MCF 10A (cell line): ENCODE data around the gene CEP131. TPM values are rescaled to one million over a fixed set of nuclear protein-coding genes. Genes with fewer than 3 reads are reported as not detected.

ENCODE experiments used
- BruUV-seq: library from RNA; stranded (reverse); fragments of 400-500 nt; replicated peaks from 2 replicates; lab custom pipeline; 2021; lab: Mats Ljungman, UMichigan
- CTCF ChIA-PET: fragments of 300-600 bp; sonication (Branson Sonifier 250); formaldehyde crosslinking; extraction: SDS; loops from one replicate; lab custom pipeline; 2021; ENCODE audit warnings: antibody characterized with exemption, inconsistent platforms; lab: Yijun Ruan, JAX
- POLR2A ChIA-PET: fragments of 300-600, 350-650 bp; sonication (Branson Sonifier 250); formaldehyde crosslinking; extraction: SDS; loops from one replicate; lab custom pipeline; 2020; ENCODE audit warnings: antibody characterized with exemption, inconsistent platforms; lab: Yijun Ruan, JAX
- DNase-seq: peaks from one replicate; pipeline ENCODE4 v3.0.0-alpha.2; 2018; ENCODE audit not compliant: unreplicated experiment
- H3K27ac Mint-ChIP-seq: one replicate; pipeline ENCODE4 v1.8.0; 2022; ENCODE audit warnings: mild to moderate bottlenecking, low read depth, mixed read lengths; ENCODE audit not compliant: unreplicated experiment
- H3K27me3 Mint-ChIP-seq: one replicate; pipeline ENCODE4 v1.8.0; 2022; ENCODE audit warnings: mixed read lengths; ENCODE audit not compliant: insufficient read depth, unreplicated experiment
- H3K36me3 Mint-ChIP-seq: one replicate; pipeline ENCODE4 v1.8.0; 2022; ENCODE audit warnings: mild to moderate bottlenecking, moderate library complexity, mixed read lengths; ENCODE audit not compliant: insufficient read depth, unreplicated experiment
- H3K4me1 Mint-ChIP-seq: one replicate; pipeline ENCODE4 v1.8.0; 2022; ENCODE audit warnings: mixed read lengths; ENCODE audit not compliant: insufficient read depth, unreplicated experiment
- H3K4me3 Mint-ChIP-seq: one replicate; pipeline ENCODE4 v1.8.0; 2022; ENCODE audit warnings: mild to moderate bottlenecking, moderate library complexity, mixed read lengths; ENCODE audit not compliant: unreplicated experiment
- H3K9me3 Mint-ChIP-seq: one replicate; pipeline ENCODE4 v1.8.0; 2022; ENCODE audit warnings: mixed read lengths; ENCODE audit not compliant: unreplicated experiment
- CTCF ChIP-seq: fragments of 200-600 bp; IDR thresholded peaks from one replicate; pipeline ENCODE4 v1.8.0; 2022; ENCODE audit warnings: antibody characterized with exemption, mild to moderate bottlenecking; ENCODE audit not compliant: unreplicated experiment
- intact Hi-C: fragments of 100-400 bp; cut with micrococcal nuclease; formaldehyde crosslinking; loops from 2 replicates; pipeline ENCODE4 v1.14.1; 2022
- total RNA-seq: library from RNA; stranded (reverse); gene quantifications from 2 replicates; pipeline ENCODE4 v1.2.3, GENCODE V29; 2022

Gene CEP131
- total RNA-seq, 1 experiment from 2014 or later, result 9.5 TPM

GRCh38 chr17:81247339-81247990 is 24.7 kb upstream of the CEP131 start:
- TF ChIP-seq CTCF, result no peak
- no peaks in the 10 kb centered on the region for H3K9me3 Mint-ChIP-seq
- ChIA-PET CTCF (interaction anchor here (0.9 kb wide), 1 partner anchor 14 kb away, joined by 3 read pairs; no protein-coding TSS in a partner anchor), POLR2A (interaction anchor here (0.8 to 1.2 kb wide), 3 partner anchors 9 to 237 kb away, joined by 4 read pairs; partner anchors contain the start of genes NDUFAF8 and TEPSIN)
- no TSS peak for BruUV-seq
- no peak overlapping the region for H3K27ac Mint-ChIP-seq
- no peak overlapping the region for H3K4me3 Mint-ChIP-seq
- intact Hi-C loops, result no loop called here
- no peaks in the 10 kb centered on the region for H3K27me3 Mint-ChIP-seq
- DNase-seq, result no peak
- H3K36me3 Mint-ChIP-seq, result peaks cover 34% of the 10 kb centered on the region
- H3K4me1 Mint-ChIP-seq, result no peaks in the 10 kb centered on the region

- CTCF ChIA-PET, result no interaction called here
- Mint-ChIP-seq H3K27me3 (no peaks in the 10 kb centered on the region), H3K4me3 (no peak overlapping the region), H3K9me3 (no peaks in the 10 kb centered on the region), H3K36me3 (peaks cover 40% of the 10 kb centered on the region), H3K27ac (no peak overlapping the region), H3K4me1 (no peaks in the 10 kb centered on the region)
- BruUV-seq, result no TSS peak
- TF ChIP-seq CTCF, result no peak
- POLR2A ChIA-PET, result interaction anchor here (0.5 to 1.2 kb wide), 3 partner anchors 8 to 105 kb away, joined by 3 to 4 read pairs (median 4); partner anchors contain the start of genes NDUFAF8 and TEPSIN
- intact Hi-C loops, result no loop called here
- no peak for DNase-seq
Observed at GRCh38 chr17:81246679-81247338, 24.0 kb upstream of the CEP131 start.

GRCh38 chr17:81246343-81246670 is 23.5 kb upstream of the CEP131 start:
- Mint-ChIP-seq H3K36me3 (peaks cover 45% of the 10 kb centered on the region), H3K27me3 (no peaks in the 10 kb centered on the region), H3K27ac (no peak overlapping the region), H3K4me3 (no peak overlapping the region), H3K4me1 (peaks cover 5% of the 10 kb centered on the region), H3K9me3 (no peaks in the 10 kb centered on the region)
- ChIA-PET POLR2A (interaction anchor here (0.5 kb wide), 1 partner anchor 26 kb away, joined by 3 read pairs; no protein-coding TSS in a partner anchor), CTCF (no interaction called here)
- intact Hi-C loops, result no loop called here
- no peak for TF ChIP-seq CTCF
- DNase-seq, result no peak
- no TSS peak for BruUV-seq

- no peak for DNase-seq
- TF ChIP-seq CTCF, result no peak
- CTCF ChIA-PET, result no interaction called here
- no peaks in the 10 kb centered on the region for H3K27me3 Mint-ChIP-seq
- TSS peak; percentile 46 for BruUV-seq
- no peaks in the 10 kb centered on the region for H3K9me3 Mint-ChIP-seq
- intact Hi-C loops, result no loop called here
- H3K27ac Mint-ChIP-seq, result no peak overlapping the region
- POLR2A ChIA-PET, result interaction anchor here (1.3 kb wide), 1 partner anchor 23 kb away, joined by 3 read pairs; the partner anchor contains the start of gene CEP131
- H3K4me1 Mint-ChIP-seq, result peaks cover 10% of the 10 kb centered on the region
- H3K36me3 Mint-ChIP-seq, result peaks cover 50% of the 10 kb centered on the region
- H3K4me3 Mint-ChIP-seq, result no peak overlapping the region
Observed at GRCh38 chr17:81245665-81246342, 23.0 kb upstream of the CEP131 start.
